ENCODE results near the gene FGD5. TPM values are rescaled to one million over a fixed set of nuclear protein-coding genes. Genes with fewer than 3 reads are reported as not detected.

FGD5 gene
- total and polyA plus RNA-seq, 11 donors, result 6.4 to 22.5 (median 14.9) TPM

- TF ChIP-seq POLR2A (IDR thresholded peaks at IDR 0.05), result no peak
- TF ChIP-seq CTCF (IDR thresholded peaks at IDR 0.05), result no peak
- intact Hi-C loops (cut with DNase I), result loop anchor here (1.0 to 10.0 kb wide), 16 partner anchors 123 to 483 kb away; partner anchors contain the start of genes C3orf20 (in 4 of the 10) and MRPS25 (in 1 of the 10)
- no peaks in the 10 kb centered on the region for H3K27me3 ChIP-seq
- WGBS, 4 donors, result 80 to 85% (median 84%) methylated on average over 21 of the region's 21 CpGs
- H3K4me1 ChIP-seq, result peaks cover 0 to 10% (median 6%) of the 10 kb centered on the region in 12 donors
- no peak overlapping the region for H3K4me3 ChIP-seq
- ATAC-seq (no peak), DNase-seq (no peak)
- peaks cover 0 to 77% (median 27%) of the 10 kb centered on the region in 9 donors for H3K36me3 ChIP-seq
- H3K9me3 ChIP-seq, result no peaks in the 10 kb centered on the region
- no peak overlapping the region for H3K27ac ChIP-seq
Measured at GRCh38 chr3:14921811-14922705, 103.3 kb downstream of the FGD5 start.

GRCh38 chr3:14922863-14923262 is 104.1 kb downstream of the FGD5 start:
- intact Hi-C loops (cut with DNase I), result loop anchor here in 7 of 10 donors (5.0 to 10.0 kb wide), 8 partner anchors 122 to 482 kb away; partner anchors contain the start of genes C3orf20 (in 1 of the 7) and MRPS25 (in 1 of the 7)
- Histone ChIP-seq H3K27ac (no peak overlapping the region), H3K4me3 (no peak overlapping the region), H3K36me3 (peaks cover 0 to 75% (median 24%) of the 10 kb centered on the region in 9 donors), H3K27me3 (no peaks in the 10 kb centered on the region), H3K9me3 (no peaks in the 10 kb centered on the region), H3K4me1 (peaks cover 0 to 10% (median 6%) of the 10 kb centered on the region in 12 donors)
- TF ChIP-seq CTCF (IDR thresholded peaks at IDR 0.05) (no peak), POLR2A (IDR thresholded peaks at IDR 0.05) (no peak)
- 93 to 97% (median 95%) methylated on average over 13 of the region's 13 CpGs for WGBS, 4 donors
- DNase-seq (no peak), ATAC-seq (no peak)

GRCh38 chr3:14923476-14923875 is 104.7 kb downstream of the FGD5 start:
- H3K36me3 ChIP-seq, result peaks cover 0 to 73% (median 24%) of the 10 kb centered on the region in 9 donors
- no peak for ATAC-seq
- no peak overlapping the region for H3K4me3 ChIP-seq
- no peak for DNase-seq
- H3K4me1 ChIP-seq, result peaks cover 0 to 10% (median 6%) of the 10 kb centered on the region in 12 donors
- 82 to 90% (median 87%) methylated on average over 6 of the region's 6 CpGs for WGBS, 4 donors
- no peak for TF ChIP-seq POLR2A (IDR thresholded peaks at IDR 0.05)
- no peak for TF ChIP-seq CTCF (IDR thresholded peaks at IDR 0.05)
- intact Hi-C loops (cut with DNase I), result loop anchor here in 7 of 10 donors (5.0 to 10.0 kb wide), 8 partner anchors 121 to 481 kb away; partner anchors contain the start of genes C3orf20 (in 1 of the 7) and MRPS25 (in 1 of the 7)
- H3K9me3 ChIP-seq, result no peaks in the 10 kb centered on the region
- H3K27ac ChIP-seq, result no peak overlapping the region
- no peaks in the 10 kb centered on the region for H3K27me3 ChIP-seq

All from heart left ventricle (tissue), 16 donors.